Smooth muscle cell (in vitro differentiated cells): ENCODE data around the gene CEBPG. TPM values are rescaled to one million over a fixed set of nuclear protein-coding genes. Genes with fewer than 3 reads are reported as not detected.

Experiments
- DNase-seq: peaks from one replicate; lab custom pipeline; 2025; ENCODE audit not compliant: unreplicated experiment; lab: John Stamatoyannopoulos, UW
- H2AFZ ChIP-seq: fragments of 200-600 bp; sonication (generic); 2 replicates; pipeline ENCODE4 v1.6.0; 2016; ENCODE audit warnings: antibody characterized with exemption, low read depth, mild to moderate bottlenecking
- H3F3A ChIP-seq: fragments of 200-600 bp; sonication (generic); 2 replicates; pipeline ENCODE4 v1.6.0; 2017; ENCODE audit warnings: antibody characterized with exemption, low read depth
- H3K27ac ChIP-seq: fragments of 200-600 bp; sonication (generic); 2 replicates; pipeline ENCODE4 v1.5.1; 2016; ENCODE audit warnings: low read depth, mild to moderate bottlenecking
- H3K27me3 ChIP-seq: fragments of 200-600 bp; sonication (generic); 2 replicates; pipeline ENCODE4 v1.6.1; 2016; ENCODE audit warnings: low read depth, mild to moderate bottlenecking
- H3K36me3 ChIP-seq: fragments of 200-600 bp; sonication (generic); 2 replicates; pipeline ENCODE4 v1.5.1; 2016; ENCODE audit warnings: low read depth
- H3K4me1 ChIP-seq: fragments of 200-600 bp; sonication (generic); 2 replicates; pipeline ENCODE4 v1.5.1; 2016; ENCODE audit warnings: low read depth
- H3K4me2 ChIP-seq: fragments of 200-600 bp; sonication (generic); 2 replicates; pipeline ENCODE4 v1.6.0; 2016; ENCODE audit warnings: mild to moderate bottlenecking
- H3K4me3 ChIP-seq: fragments of 200-600 bp; sonication (generic); 2 replicates; pipeline ENCODE4 v1.5.1; 2016; ENCODE audit warnings: mild to moderate bottlenecking
- H3K79me2 ChIP-seq: fragments of 200-600 bp; sonication (generic); 2 replicates; pipeline ENCODE4 v1.6.0; 2016; ENCODE audit warnings: low read depth, mild to moderate bottlenecking
- H3K9ac ChIP-seq: fragments of 200-600 bp; sonication (generic); 2 replicates; pipeline ENCODE4 v1.6.0; 2016; ENCODE audit warnings: low read depth
- H3K9me3 ChIP-seq: fragments of 200-600 bp; sonication (generic); replicated peaks from 2 replicates; pipeline ENCODE4 v1.5.1; 2016; ENCODE audit warnings: low read depth
- H4K20me1 ChIP-seq: fragments of 200-600 bp; sonication (generic); 2 replicates; pipeline ENCODE4 v1.6.0; 2016; ENCODE audit warnings: low read depth
- WGBS: methylation state at CpG from one replicate; pipeline ENCODE4 v1.1.7; 2016; ENCODE audit warnings: low lambda C conversion rate; 5-methylcytosine and 5-hydroxymethylcytosine counted together
- polyA plus RNA-seq: library from polyadenylated mRNA; unstranded; fragments of >200 nt; fragmentation: Nextera tagmentation; extraction: Ambion mirVana; gene quantifications from 2 replicates; pipeline ENCODE4 v1.2.1, GENCODE V29; 2016
- total RNA-seq: library from RNA; depleted of rRNA; stranded (reverse); fragments of >200 nt; gene quantifications from 2 replicates; pipeline ENCODE4 v1.2.3, GENCODE V29; 2014
- TF ChIP-seq, protein P1 (sequence below): fragments of 200-600 bp; sonication (generic); IDR thresholded peaks from 2 replicates; pipeline ENCODE4 v1.5.1; 2017; ENCODE audit warnings: borderline replicate concordance, mild to moderate bottlenecking, antibody characterized with exemption; ENCODE audit not compliant: insufficient read depth, poor library complexity, severe bottlenecking

The CEBPG gene
- total and polyA plus RNA-seq, 2 experiments from 2014 or later = 15.3 to 27.8 TPM

DNA sequence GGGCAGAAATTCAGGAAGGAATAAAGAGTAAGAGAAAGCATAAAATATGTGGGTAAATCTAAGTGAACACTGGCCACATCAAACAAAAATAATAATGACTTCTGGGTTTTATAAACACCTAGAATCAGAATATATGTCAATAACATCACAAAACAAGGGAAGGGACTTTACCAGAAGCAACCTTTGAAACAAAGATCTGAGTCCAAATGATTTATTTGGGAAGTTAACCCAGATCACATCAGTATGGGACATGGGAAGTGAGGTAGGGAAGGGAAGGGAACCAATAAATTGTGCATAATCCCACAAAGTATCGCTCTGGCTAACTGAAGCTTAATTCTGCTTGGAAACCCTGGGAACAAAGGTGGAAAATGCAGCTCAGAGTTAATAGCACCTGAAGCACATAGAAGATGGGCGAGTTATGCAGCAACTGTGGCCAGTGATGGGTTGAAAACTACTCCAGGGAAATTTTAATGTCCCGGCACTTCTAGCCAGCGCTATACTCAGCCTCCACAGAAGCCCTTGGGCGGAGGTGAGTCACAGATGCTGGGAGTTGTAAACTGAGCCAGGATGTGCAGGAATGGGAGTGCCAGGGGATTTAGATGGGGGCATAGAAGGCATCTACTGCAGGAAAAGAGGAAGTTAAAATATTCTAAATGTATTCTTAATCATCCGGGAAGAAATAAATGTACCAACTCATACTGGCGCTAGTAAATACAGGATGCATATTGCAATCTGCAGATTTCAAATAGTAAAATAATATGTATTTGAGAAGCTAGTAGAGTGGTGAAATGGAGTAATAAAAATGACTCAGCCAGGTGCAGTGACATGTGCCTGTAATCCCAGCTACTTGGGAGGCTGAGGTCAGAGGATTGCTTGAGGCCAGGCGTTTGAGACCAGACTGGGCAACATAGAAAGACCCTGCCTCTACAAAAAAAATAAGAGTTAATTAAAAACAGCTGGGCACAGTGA is 34.2 kb upstream of the CEBPG start:
- TF ChIP-seq, protein P1, sequence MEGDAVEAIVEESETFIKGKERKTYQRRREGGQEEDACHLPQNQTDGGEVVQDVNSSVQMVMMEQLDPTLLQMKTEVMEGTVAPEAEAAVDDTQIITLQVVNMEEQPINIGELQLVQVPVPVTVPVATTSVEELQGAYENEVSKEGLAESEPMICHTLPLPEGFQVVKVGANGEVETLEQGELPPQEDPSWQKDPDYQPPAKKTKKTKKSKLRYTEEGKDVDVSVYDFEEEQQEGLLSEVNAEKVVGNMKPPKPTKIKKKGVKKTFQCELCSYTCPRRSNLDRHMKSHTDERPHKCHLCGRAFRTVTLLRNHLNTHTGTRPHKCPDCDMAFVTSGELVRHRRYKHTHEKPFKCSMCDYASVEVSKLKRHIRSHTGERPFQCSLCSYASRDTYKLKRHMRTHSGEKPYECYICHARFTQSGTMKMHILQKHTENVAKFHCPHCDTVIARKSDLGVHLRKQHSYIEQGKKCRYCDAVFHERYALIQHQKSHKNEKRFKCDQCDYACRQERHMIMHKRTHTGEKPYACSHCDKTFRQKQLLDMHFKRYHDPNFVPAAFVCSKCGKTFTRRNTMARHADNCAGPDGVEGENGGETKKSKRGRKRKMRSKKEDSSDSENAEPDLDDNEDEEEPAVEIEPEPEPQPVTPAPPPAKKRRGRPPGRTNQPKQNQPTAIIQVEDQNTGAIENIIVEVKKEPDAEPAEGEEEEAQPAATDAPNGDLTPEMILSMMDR = no peak

GRCh38 chr19:33340991-33341390 is 32.5 kb upstream of the CEBPG start:
- Histone ChIP-seq H4K20me1 (no peaks in the 10 kb centered on the region), H3K4me1 (no peaks in the 10 kb centered on the region), H3K4me2 (no peak overlapping the region), H3F3A (no peaks in the 10 kb centered on the region), H3K4me3 (no peak overlapping the region), H3K27ac (no peak overlapping the region), H3K9me3 (no peaks in the 10 kb centered on the region), H3K36me3 (no peaks in the 10 kb centered on the region), H3K9ac (no peak overlapping the region), H3K27me3 (peaks cover 28% of the 10 kb centered on the region), H3K79me2 (no peaks in the 10 kb centered on the region), H2AFZ (no peak overlapping the region)
- TF ChIP-seq, protein P1 = no peak
- DNase-seq = no peak
- 66% methylated on average over 2 of the region's 2 CpGs for WGBS

More for the DNA sequence above, 34.2 kb upstream of the CEBPG start:
- Histone ChIP-seq H3F3A (no peaks in the 10 kb centered on the region), H3K4me1 (no peaks in the 10 kb centered on the region), H3K27ac (no peak overlapping the region), H3K36me3 (no peaks in the 10 kb centered on the region), H3K4me2 (no peak overlapping the region), H3K79me2 (no peaks in the 10 kb centered on the region), H3K4me3 (no peak overlapping the region), H4K20me1 (no peaks in the 10 kb centered on the region), H2AFZ (no peak overlapping the region), H3K27me3 (peaks cover 21% of the 10 kb centered on the region), H3K9ac (no peak overlapping the region), H3K9me3 (no peaks in the 10 kb centered on the region)
- DNase-seq = no peak
- 72% methylated on average over 8 of the region's 8 CpGs for WGBS

GRCh38 chr19:33343301-33343700 is 30.2 kb upstream of the CEBPG start:
- 86% methylated on average over 2 of the region's 2 CpGs for WGBS
- Histone ChIP-seq H3K4me3 (no peak overlapping the region), H3K79me2 (no peaks in the 10 kb centered on the region), H4K20me1 (no peaks in the 10 kb centered on the region), H3F3A (no peaks in the 10 kb centered on the region), H3K36me3 (no peaks in the 10 kb centered on the region), H3K4me2 (no peak overlapping the region), H3K4me1 (no peaks in the 10 kb centered on the region), H3K9me3 (no peaks in the 10 kb centered on the region), H3K27me3 (peaks cover 28% of the 10 kb centered on the region), H2AFZ (no peak overlapping the region), H3K27ac (no peak overlapping the region), H3K9ac (no peak overlapping the region)
- no peak for DNase-seq
- TF ChIP-seq, protein P1 = no peak
